ENCODE measurements around the gene SPACA4.

- TF ChIP-seq, protein P1, sequence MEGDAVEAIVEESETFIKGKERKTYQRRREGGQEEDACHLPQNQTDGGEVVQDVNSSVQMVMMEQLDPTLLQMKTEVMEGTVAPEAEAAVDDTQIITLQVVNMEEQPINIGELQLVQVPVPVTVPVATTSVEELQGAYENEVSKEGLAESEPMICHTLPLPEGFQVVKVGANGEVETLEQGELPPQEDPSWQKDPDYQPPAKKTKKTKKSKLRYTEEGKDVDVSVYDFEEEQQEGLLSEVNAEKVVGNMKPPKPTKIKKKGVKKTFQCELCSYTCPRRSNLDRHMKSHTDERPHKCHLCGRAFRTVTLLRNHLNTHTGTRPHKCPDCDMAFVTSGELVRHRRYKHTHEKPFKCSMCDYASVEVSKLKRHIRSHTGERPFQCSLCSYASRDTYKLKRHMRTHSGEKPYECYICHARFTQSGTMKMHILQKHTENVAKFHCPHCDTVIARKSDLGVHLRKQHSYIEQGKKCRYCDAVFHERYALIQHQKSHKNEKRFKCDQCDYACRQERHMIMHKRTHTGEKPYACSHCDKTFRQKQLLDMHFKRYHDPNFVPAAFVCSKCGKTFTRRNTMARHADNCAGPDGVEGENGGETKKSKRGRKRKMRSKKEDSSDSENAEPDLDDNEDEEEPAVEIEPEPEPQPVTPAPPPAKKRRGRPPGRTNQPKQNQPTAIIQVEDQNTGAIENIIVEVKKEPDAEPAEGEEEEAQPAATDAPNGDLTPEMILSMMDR (IDR thresholded peaks at IDR 0.05), result no peak
- TF ChIP-seq POLR2A (IDR thresholded peaks at IDR 0.05), result no peak
Measured at GRCh38 chr19:48632692-48633147, 26.2 kb downstream of the SPACA4 start.
